SU-DHL-6 (cell line): ENCODE results near the gene DPP10.

Source experiments
- EZH2phosphoT487 ChIP-seq: fragments of 200-600 bp; sonication (generic), shearing (Covaris generic); conservative IDR thresholded peaks from 2 replicates; pipeline ENCODE4 v1.6.1; 2018; ENCODE audit warnings: mild to moderate bottlenecking, antibody characterized with exemption, low read length, moderate library complexity, mixed read lengths
- TF ChIP-seq, protein P1 (sequence below): fragments of 200-600 bp; sonication (generic); IDR thresholded peaks from one replicate; pipeline ENCODE4 v1.5.1; 2017; ENCODE audit warnings: antibody characterized with exemption, mild to moderate bottlenecking, low read length, moderate library complexity; ENCODE audit not compliant: insufficient read depth, poor library complexity, severe bottlenecking

DNA sequence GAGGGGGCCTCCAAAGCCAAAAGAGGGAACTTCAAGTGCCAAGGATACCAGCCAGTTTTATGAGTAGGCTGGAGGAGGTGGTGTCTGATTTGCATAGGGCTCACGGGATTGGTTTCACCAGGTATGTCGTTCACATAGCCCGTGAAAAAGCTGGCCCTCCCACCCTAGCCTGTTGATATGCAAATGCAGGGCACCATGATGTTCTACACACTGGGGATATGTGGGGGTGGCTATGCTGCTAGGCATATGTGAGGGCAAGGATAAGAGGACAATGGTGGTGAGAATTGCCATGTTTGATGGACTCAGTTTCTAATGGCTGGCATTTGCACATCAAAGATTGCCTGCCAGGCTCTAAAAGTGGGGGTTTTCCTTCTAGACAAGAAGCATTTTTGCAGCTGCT lies 378.6 kb downstream of the DPP10 start:
- TF ChIP-seq, protein P1, sequence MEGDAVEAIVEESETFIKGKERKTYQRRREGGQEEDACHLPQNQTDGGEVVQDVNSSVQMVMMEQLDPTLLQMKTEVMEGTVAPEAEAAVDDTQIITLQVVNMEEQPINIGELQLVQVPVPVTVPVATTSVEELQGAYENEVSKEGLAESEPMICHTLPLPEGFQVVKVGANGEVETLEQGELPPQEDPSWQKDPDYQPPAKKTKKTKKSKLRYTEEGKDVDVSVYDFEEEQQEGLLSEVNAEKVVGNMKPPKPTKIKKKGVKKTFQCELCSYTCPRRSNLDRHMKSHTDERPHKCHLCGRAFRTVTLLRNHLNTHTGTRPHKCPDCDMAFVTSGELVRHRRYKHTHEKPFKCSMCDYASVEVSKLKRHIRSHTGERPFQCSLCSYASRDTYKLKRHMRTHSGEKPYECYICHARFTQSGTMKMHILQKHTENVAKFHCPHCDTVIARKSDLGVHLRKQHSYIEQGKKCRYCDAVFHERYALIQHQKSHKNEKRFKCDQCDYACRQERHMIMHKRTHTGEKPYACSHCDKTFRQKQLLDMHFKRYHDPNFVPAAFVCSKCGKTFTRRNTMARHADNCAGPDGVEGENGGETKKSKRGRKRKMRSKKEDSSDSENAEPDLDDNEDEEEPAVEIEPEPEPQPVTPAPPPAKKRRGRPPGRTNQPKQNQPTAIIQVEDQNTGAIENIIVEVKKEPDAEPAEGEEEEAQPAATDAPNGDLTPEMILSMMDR: no peak
- TF ChIP-seq EZH2phosphoT487: no peak
